Skeletal muscle satellite cell (primary cell): Measurements from ENCODE around the gene TMC1.

Experiments
- H3K27me3 ChIP-seq: 2 replicates; pipeline ENCODE4 v1.7.0; 2013; ENCODE audit warnings: low read length; ENCODE audit not compliant: control insufficient read depth, insufficient read depth
- H3K36me3 ChIP-seq: 2 replicates; pipeline ENCODE4 v1.7.0; 2013; ENCODE audit warnings: mild to moderate bottlenecking, control low read depth, low read length; ENCODE audit not compliant: insufficient read depth
- H3K4me1 ChIP-seq: 2 replicates; pipeline ENCODE4 v1.7.0; 2013; ENCODE audit warnings: low read length; ENCODE audit not compliant: control insufficient read depth, insufficient read depth
- H3K4me2 ChIP-seq: 2 replicates; pipeline ENCODE4 v1.7.0; 2013; ENCODE audit warnings: mild to moderate bottlenecking, low read length
- H3K4me3 ChIP-seq: 2 replicates; pipeline ENCODE4 v1.7.0; 2013; ENCODE audit warnings: low read length
- H3K9ac ChIP-seq: 2 replicates; pipeline ENCODE4 v1.7.0; 2013; ENCODE audit warnings: mild to moderate bottlenecking, low read depth, low read length, moderate library complexity
- H3K9me3 ChIP-seq: replicated peaks from 2 replicates; pipeline ENCODE4 v1.7.0; 2013; ENCODE audit warnings: mild to moderate bottlenecking, control low read depth, low read length

Gene TMC1

GRCh38 chr9:72749276-72749675 is 227.9 kb downstream of the TMC1 start:
- Histone ChIP-seq H3K9me3 (no peaks in the 10 kb centered on the region), H3K27me3 (peaks cover 6% of the 10 kb centered on the region), H3K4me3 (no peak overlapping the region), H3K36me3 (no peaks in the 10 kb centered on the region), H3K9ac (no peak overlapping the region), H3K4me1 (no peaks in the 10 kb centered on the region), H3K4me2 (no peak overlapping the region)

- Histone ChIP-seq H3K4me2 (no peak overlapping the region), H3K36me3 (no peaks in the 10 kb centered on the region), H3K9me3 (no peaks in the 10 kb centered on the region), H3K27me3 (peaks cover 11% of the 10 kb centered on the region), H3K9ac (no peak overlapping the region), H3K4me3 (no peak overlapping the region), H3K4me1 (no peaks in the 10 kb centered on the region)
These were observed 230.1 kb downstream of the TMC1 start for GRCh38 chr9:72751541-72751940.

GRCh38 chr9:72753266-72753893 is 232.0 kb downstream of the TMC1 start:
- no peak overlapping the region for H3K4me3 ChIP-seq

GRCh38 chr9:72755836-72756235 is 234.4 kb downstream of the TMC1 start:
- no peak overlapping the region for H3K9ac ChIP-seq
- no peak overlapping the region for H3K4me3 ChIP-seq
- no peaks in the 10 kb centered on the region for H3K9me3 ChIP-seq
- no peak overlapping the region for H3K4me2 ChIP-seq
- H3K36me3 ChIP-seq, result no peaks in the 10 kb centered on the region
- H3K4me1 ChIP-seq, result no peaks in the 10 kb centered on the region
- peaks cover 17% of the 10 kb centered on the region for H3K27me3 ChIP-seq

More at GRCh38 chr9:72753266-72753893, 232.0 kb downstream of the TMC1 start:
- H3K9me3 ChIP-seq, result no peaks in the 10 kb centered on the region
- no peak overlapping the region for H3K9ac ChIP-seq
- H3K4me1 ChIP-seq, result no peaks in the 10 kb centered on the region
- H3K4me2 ChIP-seq, result no peak overlapping the region
- H3K36me3 ChIP-seq, result no peaks in the 10 kb centered on the region
- H3K27me3 ChIP-seq, result peaks cover 12% of the 10 kb centered on the region

GRCh38 chr9:72758944-72759343 is 237.5 kb downstream of the TMC1 start:
- Histone ChIP-seq H3K36me3 (no peaks in the 10 kb centered on the region), H3K9ac (no peak overlapping the region), H3K4me2 (no peak overlapping the region), H3K27me3 (peaks cover 16% of the 10 kb centered on the region), H3K4me3 (no peak overlapping the region), H3K4me1 (no peaks in the 10 kb centered on the region), H3K9me3 (no peaks in the 10 kb centered on the region)

- H3K4me2 ChIP-seq, result no peak overlapping the region
- no peaks in the 10 kb centered on the region for H3K4me1 ChIP-seq
- no peaks in the 10 kb centered on the region for H3K36me3 ChIP-seq
- H3K9me3 ChIP-seq, result no peaks in the 10 kb centered on the region
- H3K27me3 ChIP-seq, result peaks cover 11% of the 10 kb centered on the region
- H3K9ac ChIP-seq, result no peak overlapping the region
- no peak overlapping the region for H3K4me3 ChIP-seq
These were observed 241.6 kb downstream of the TMC1 start for GRCh38 chr9:72763022-72763421.

- Histone ChIP-seq H3K4me2 (no peak overlapping the region), H3K9me3 (no peaks in the 10 kb centered on the region), H3K27me3 (no peaks in the 10 kb centered on the region), H3K36me3 (no peaks in the 10 kb centered on the region), H3K9ac (no peak overlapping the region), H3K4me3 (no peak overlapping the region), H3K4me1 (no peaks in the 10 kb centered on the region)
These were observed 248.1 kb downstream of the TMC1 start for GRCh38 chr9:72769546-72769945.

GRCh38 chr9:72772661-72773060 is 251.3 kb downstream of the TMC1 start:
- H3K9ac ChIP-seq, result no peak overlapping the region
- H3K27me3 ChIP-seq, result no peaks in the 10 kb centered on the region
- H3K36me3 ChIP-seq, result no peaks in the 10 kb centered on the region
- no peak overlapping the region for H3K4me2 ChIP-seq
- no peaks in the 10 kb centered on the region for H3K4me1 ChIP-seq
- no peak overlapping the region for H3K4me3 ChIP-seq
- H3K9me3 ChIP-seq, result no peaks in the 10 kb centered on the region

- H3K4me2 ChIP-seq, result no peak overlapping the region
- no peaks in the 10 kb centered on the region for H3K4me1 ChIP-seq
- H3K9ac ChIP-seq, result no peak overlapping the region
- H3K9me3 ChIP-seq, result no peaks in the 10 kb centered on the region
- H3K36me3 ChIP-seq, result no peaks in the 10 kb centered on the region
- no peak overlapping the region for H3K4me3 ChIP-seq
- H3K27me3 ChIP-seq, result no peaks in the 10 kb centered on the region
These were observed 252.2 kb downstream of the TMC1 start for GRCh38 chr9:72773570-72773969.

DNA sequence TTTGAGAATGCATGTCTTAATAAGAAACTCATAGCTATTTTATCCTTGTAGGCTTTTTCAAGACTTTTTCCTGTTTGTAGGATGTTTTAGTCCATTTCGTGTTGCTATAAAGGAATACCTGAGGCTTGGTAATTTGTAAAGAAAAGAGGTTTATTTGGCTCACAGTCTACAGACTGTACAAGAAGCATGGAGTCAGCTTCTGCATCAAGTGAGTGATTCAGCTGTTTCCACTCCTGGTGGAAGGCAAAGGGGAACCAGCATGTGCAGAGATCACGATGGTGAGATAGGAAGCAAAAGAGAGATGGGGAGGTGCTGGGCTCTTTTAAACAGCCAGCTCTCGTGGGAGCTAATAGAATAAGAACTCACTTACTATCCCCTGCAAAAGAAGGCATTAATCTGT is 254.2 kb downstream of the TMC1 start:
- Histone ChIP-seq H3K36me3 (no peaks in the 10 kb centered on the region), H3K4me3 (no peak overlapping the region), H3K9ac (no peak overlapping the region), H3K4me2 (no peak overlapping the region), H3K27me3 (no peaks in the 10 kb centered on the region), H3K9me3 (no peaks in the 10 kb centered on the region), H3K4me1 (no peaks in the 10 kb centered on the region)

DNA sequence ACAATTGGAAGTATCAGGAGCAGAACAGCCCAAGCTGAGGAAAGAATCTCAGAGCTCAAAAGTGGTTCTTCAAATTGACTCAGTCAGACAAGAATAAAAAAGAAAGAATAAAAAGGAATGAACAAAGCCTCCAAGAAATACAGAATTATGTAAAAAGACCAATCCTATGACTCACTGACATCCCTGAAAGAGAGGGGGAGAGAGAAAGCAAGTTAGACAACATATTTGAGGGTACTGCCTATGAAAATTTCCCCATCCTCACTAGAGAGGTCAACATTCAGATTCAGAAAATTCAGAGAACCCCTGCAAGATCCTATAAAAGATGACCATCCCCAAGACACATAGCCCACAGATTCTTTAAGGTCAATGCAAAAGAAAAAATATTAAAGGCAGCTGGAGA is 258.2 kb downstream of the TMC1 start:
- Histone ChIP-seq H3K36me3 (no peaks in the 10 kb centered on the region), H3K4me2 (no peak overlapping the region), H3K27me3 (no peaks in the 10 kb centered on the region), H3K9ac (no peak overlapping the region), H3K9me3 (no peaks in the 10 kb centered on the region), H3K4me1 (no peaks in the 10 kb centered on the region), H3K4me3 (no peak overlapping the region)

DNA sequence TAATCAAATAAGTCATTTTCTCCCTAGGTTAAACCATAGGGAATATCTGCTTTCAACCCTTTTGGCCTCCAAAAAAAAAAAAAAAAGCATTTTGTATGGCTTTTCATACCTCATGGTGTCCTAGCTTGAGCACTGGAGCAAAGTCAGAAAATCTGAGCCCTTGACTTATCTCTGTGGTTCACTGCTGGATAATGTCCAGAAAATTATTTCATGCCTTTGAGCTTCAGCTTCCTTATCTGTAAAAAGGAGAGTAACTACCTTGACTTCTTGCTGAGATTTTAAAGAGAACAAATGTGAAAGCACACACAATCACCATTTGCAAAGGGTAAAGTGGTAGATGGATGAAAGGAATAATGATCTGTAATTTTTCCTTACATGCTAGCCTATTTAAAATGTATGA is 265.5 kb downstream of the TMC1 start:
- Histone ChIP-seq H3K4me3 (no peak overlapping the region), H3K36me3 (no peaks in the 10 kb centered on the region), H3K27me3 (no peaks in the 10 kb centered on the region), H3K9me3 (no peaks in the 10 kb centered on the region), H3K4me2 (no peak overlapping the region), H3K4me1 (no peaks in the 10 kb centered on the region), H3K9ac (no peak overlapping the region)
